ENCODE data around the gene SERPINB6. TPM values are rescaled to one million over a fixed set of nuclear protein-coding genes. Genes with fewer than 3 reads are reported as not detected.

Gene SERPINB6
- total and polyA plus RNA-seq, 9 of the 15 experiments (the other 6 are each of a cell fraction or from before 2014, with no cell fraction given), result 86.6 to 211 (median 143) TPM

- TF ChIP-seq HMGN3 (IDR thresholded peaks at IDR 0.05; ENCODE audit: borderline replicate concordance, extremely low read depth, insufficient read length, low read depth, low read length) (no peak), KAT8 (IDR thresholded peaks at IDR 0.05; ENCODE audit: low read depth) (no peak), SIN3B (IDR thresholded peaks at IDR 0.05; ENCODE audit: low read depth) (peak; percentile 22; the same call in 1 of the 2 replicates), ZNF764 (CRISPR knock-in tag; IDR thresholded peaks at IDR 0.05; ENCODE audit: low read depth) (no peak), KAT7 (CRISPR knock-in tag; IDR thresholded peaks at IDR 0.05; ENCODE audit: borderline replicate concordance) (peak; percentile 85; the same call in 1 of the 2 replicates), FOS (IDR thresholded peaks at IDR 0.05; ENCODE audit: extremely low read depth, insufficient read length) (peak; percentile 18), FOXJ3 (CRISPR knock-in tag; IDR thresholded peaks at IDR 0.05) (no peak), HDAC2 (IDR thresholded peaks at IDR 0.05) (peak; percentile 99), NBN (IDR thresholded peaks at IDR 0.05; ENCODE audit: low read depth) (peak; percentile 99), JUN (IDR thresholded peaks at IDR 0.05; ENCODE audit: borderline replicate concordance, low read depth, low read length) (0 out of 2 replicates have a peak, but pooled peaks have one; percentile 67), JUN (CRISPR knock-in tag; IDR thresholded peaks at IDR 0.05; ENCODE audit: borderline replicate concordance) (no peak), ADNP (tag; IDR thresholded peaks at IDR 0.05) (peak; percentile 72; the same call in 1 of the 2 replicates), KLF13 (tag; IDR thresholded peaks at IDR 0.05; ENCODE audit: borderline replicate concordance, low read depth) (0 out of 2 replicates have a peak, but pooled peaks have one; percentile 24), ZNF79 (CRISPR knock-in tag; IDR thresholded peaks at IDR 0.05; ENCODE audit: low read depth) (no peak), ATF7 (IDR thresholded peaks at IDR 0.05) (peak; percentile 92), HNRNPH1 (optimal IDR thresholded peaks at IDR 0.05; ENCODE audit: low read depth, low read length) (no peak), NEUROD1 (IDR thresholded peaks at IDR 0.05; ENCODE audit: borderline replicate concordance, low read depth, low read length, partially characterized antibody) (peak; percentile 78), ILK (tag; IDR thresholded peaks at IDR 0.05; ENCODE audit: borderline replicate concordance, low read depth) (no peak), CBFA2T2 (conservative IDR thresholded peaks at IDR 0.05) (peak; percentile 99), FOXA1 (IDR thresholded peaks at IDR 0.05; ENCODE audit: borderline replicate concordance) (no peak), ZNF668 (CRISPR knock-in tag; IDR thresholded peaks at IDR 0.05) (peak; percentile 50; the same call in 1 of the 2 replicates)
- TF ChIP-seq, protein P1, sequence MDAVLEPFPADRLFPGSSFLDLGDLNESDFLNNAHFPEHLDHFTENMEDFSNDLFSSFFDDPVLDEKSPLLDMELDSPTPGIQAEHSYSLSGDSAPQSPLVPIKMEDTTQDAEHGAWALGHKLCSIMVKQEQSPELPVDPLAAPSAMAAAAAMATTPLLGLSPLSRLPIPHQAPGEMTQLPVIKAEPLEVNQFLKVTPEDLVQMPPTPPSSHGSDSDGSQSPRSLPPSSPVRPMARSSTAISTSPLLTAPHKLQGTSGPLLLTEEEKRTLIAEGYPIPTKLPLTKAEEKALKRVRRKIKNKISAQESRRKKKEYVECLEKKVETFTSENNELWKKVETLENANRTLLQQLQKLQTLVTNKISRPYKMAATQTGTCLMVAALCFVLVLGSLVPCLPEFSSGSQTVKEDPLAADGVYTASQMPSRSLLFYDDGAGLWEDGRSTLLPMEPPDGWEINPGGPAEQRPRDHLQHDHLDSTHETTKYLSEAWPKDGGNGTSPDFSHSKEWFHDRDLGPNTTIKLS (IDR thresholded peaks at IDR 0.05; ENCODE audit: borderline replicate concordance, low read depth), result peak; percentile 48; the same call in 1 of the 2 replicates
- TF ChIP-seq, protein P2, sequence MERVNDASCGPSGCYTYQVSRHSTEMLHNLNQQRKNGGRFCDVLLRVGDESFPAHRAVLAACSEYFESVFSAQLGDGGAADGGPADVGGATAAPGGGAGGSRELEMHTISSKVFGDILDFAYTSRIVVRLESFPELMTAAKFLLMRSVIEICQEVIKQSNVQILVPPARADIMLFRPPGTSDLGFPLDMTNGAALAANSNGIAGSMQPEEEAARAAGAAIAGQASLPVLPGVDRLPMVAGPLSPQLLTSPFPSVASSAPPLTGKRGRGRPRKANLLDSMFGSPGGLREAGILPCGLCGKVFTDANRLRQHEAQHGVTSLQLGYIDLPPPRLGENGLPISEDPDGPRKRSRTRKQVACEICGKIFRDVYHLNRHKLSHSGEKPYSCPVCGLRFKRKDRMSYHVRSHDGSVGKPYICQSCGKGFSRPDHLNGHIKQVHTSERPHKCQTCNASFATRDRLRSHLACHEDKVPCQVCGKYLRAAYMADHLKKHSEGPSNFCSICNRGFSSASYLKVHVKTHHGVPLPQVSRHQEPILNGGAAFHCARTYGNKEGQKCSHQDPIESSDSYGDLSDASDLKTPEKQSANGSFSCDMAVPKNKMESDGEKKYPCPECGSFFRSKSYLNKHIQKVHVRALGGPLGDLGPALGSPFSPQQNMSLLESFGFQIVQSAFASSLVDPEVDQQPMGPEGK (CRISPR knock-in tag; IDR thresholded peaks at IDR 0.05; ENCODE audit: borderline replicate concordance), result no peak
- TF ChIP-seq, protein P3, sequence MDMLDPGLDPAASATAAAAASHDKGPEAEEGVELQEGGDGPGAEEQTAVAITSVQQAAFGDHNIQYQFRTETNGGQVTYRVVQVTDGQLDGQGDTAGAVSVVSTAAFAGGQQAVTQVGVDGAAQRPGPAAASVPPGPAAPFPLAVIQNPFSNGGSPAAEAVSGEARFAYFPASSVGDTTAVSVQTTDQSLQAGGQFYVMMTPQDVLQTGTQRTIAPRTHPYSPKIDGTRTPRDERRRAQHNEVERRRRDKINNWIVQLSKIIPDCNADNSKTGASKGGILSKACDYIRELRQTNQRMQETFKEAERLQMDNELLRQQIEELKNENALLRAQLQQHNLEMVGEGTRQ (CRISPR knock-in tag; IDR thresholded peaks at IDR 0.05), result no peak
Measured at GRCh38 chr6:2931970-2932748, 39.2 kb downstream of the SERPINB6 start (continued).

Measured in K562 (cell line).